ENCODE results near the gene OR51I2. TPM values are rescaled to one million over a fixed set of nuclear protein-coding genes. Genes with fewer than 3 reads are reported as not detected.

OR51I2 gene
- total RNA-seq, 1 experiment from 2014 or later, result not detected

- TF ChIP-seq CTCF (IDR thresholded peaks at IDR 0.05 in 2 of 3, conservative IDR thresholded peaks at IDR 0.05 in 1 of 3; ENCODE audit: borderline replicate concordance in 1 of 3, insufficient read depth in 1 of 3, low read depth in 2 of 3, low read length in 2 of 3) (0 out of 6 replicates have a peak, but pooled peaks of 1 of the 3 experiments have one; percentile 15), FOSL1 (IDR thresholded peaks at IDR 0.05; ENCODE audit: low read depth) (no peak), POLR2A (IDR thresholded peaks at IDR 0.05; ENCODE audit: borderline replicate concordance, extremely low read depth, insufficient read depth, insufficient read length) (no peak), ZBTB33 (IDR thresholded peaks at IDR 0.05; ENCODE audit: extremely low read depth, insufficient replicate concordance, low read length) (no peak)
Measured at GRCh38 chr11:5420993-5421392, 28.1 kb upstream of the OR51I2 start (continued).

- H2AFZ ChIP-seq (ENCODE audit: low read depth, low read length, poor library complexity, severe bottlenecking), result no peak within 1 kb of the TSS
- BruUV-seq (replicated peaks), result no TSS peak
- H3K79me2 ChIP-seq (ENCODE audit: insufficient read depth, low read length), result peaks cover 83% of the 10 kb centered on the region
- H3K36me3 ChIP-seq (ENCODE audit: control insufficient read depth in 1 of 2, insufficient read depth in 2 of 2, low read length in 2 of 2), result peaks cover 2 to 44% of the 10 kb centered on the region in 2 experiments
- CTCF ChIA-PET, result no interaction called here
- peaks cover 18% of the 10 kb centered on the region; the same call in 1 of the 2 replicates for H4K20me1 ChIP-seq (ENCODE audit: insufficient read depth)
- RAD21 ChIA-PET (ENCODE audit: low non-redundant PET in 1 of 2, low total read pairs in 2 of 2, uncharacterized antibody in 2 of 2, unreplicated experiment in 2 of 2), result no interaction called here
- no peaks in the 10 kb centered on the region for H3K9me2 ChIP-seq (ENCODE audit: insufficient read depth)
- DNase-seq (ENCODE audit: low read depth, low spot score) (no peak), ATAC-seq (no peak)
- intact Hi-C loops (cut with micrococcal nuclease), result no loop called here
- H3K27me3 ChIP-seq (ENCODE audit: insufficient read depth, low read length), result no peaks in the 10 kb centered on the region
- POLR2A ChIA-PET, result no interaction called here
- no peak within 1 kb of the TSS for H3K4me3 ChIP-seq (replicated peaks in 1 of 2; ENCODE audit: low read depth in 1 of 2, low read length in 2 of 2)
- no peaks in the 10 kb centered on the region for H3K9me3 ChIP-seq (ENCODE audit: control insufficient read depth in 1 of 2, insufficient read depth in 1 of 2, low read depth in 1 of 2, low read length in 2 of 2)
- H3K9ac ChIP-seq (ENCODE audit: low read length), result no peak within 1 kb of the TSS
- H3K4me1 ChIP-seq (ENCODE audit: control insufficient read depth in 1 of 2, insufficient read depth in 2 of 2, low read length in 2 of 2), result peaks cover 0 to 21% of the 10 kb centered on the region in 2 experiments; a peak in 1 of 4 replicates
- TF ChIP-seq POLR2AphosphoS5 (IDR thresholded peaks at IDR 0.05; ENCODE audit: low read depth, low read length) (0 out of 2 replicates have a peak, but pooled peaks have one; percentile 44), SP1 (IDR thresholded peaks at IDR 0.05; ENCODE audit: low read depth) (no peak)
- H3K27ac ChIP-seq (ENCODE audit: low read depth, low read length), result peak within 1 kb of the TSS; percentile 32; the same call in 1 of the 2 replicates
- no peak within 1 kb of the TSS for H3K4me2 ChIP-seq (ENCODE audit: low read length)
Measured at GRCh38 chr11:5421811-5422210, 27.3 kb upstream of the OR51I2 start, which contains the start of gene OR51Q1. OR51Q1 (plus strand) TSS chr11:5422111; CDS start chr11:5422201, 90 bp downstream.

Measured in HCT116 (cell line).